Islet precursor cell (in vitro differentiated cells): Measurements from ENCODE around the gene TMEM250.

Experiments used
- DNase-seq: peaks from one replicate; pipeline ENCODE4 v3.0.0-alpha.2; 2018

The TMEM250 gene

DNA sequence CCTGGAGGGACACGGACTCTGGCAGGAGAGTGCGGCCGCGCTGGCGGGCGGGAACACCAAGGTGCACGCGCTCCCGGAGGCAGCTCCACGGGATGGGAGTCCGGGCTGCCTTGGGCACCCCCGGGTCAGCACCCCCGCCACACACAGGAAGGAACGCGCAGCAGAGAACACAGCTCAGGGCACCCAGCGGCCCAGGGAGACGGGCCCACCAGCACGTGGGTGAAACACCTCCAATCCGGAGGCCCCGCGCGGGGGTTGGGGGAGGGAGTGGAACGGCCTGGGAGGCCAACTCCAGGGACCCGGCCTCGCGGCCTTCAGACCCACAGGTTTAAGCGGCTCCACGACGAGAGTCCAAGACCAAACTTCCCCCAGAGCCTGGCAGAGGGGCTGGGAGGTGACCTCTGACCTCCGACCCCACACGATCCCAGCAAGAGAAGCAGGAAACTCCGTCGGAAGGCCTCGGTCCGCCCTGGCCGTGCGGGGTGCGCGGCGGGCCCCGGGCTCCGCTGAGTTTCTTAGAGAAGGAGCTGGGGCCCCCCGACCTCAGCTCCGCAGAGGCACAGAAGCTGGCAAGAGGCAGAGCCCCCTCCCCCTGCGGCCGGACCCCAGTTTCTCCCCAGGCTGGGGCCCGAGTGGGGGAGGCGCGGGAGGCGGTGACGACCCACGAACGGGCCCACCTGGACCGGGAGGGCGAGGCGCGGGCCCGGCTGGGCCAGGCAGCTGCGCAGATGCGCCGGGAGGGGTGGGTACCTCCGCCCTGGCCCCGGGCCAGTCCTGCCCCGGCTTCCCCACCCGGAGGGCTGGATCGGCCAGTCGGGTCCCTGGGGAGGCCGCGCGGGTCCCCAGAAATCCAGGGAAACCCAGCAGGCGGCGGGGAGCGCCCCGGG is 24.4 kb downstream of the TMEM250 start:
- peak; percentile 81 for DNase-seq

GRCh38 chr9:136093346-136093986 is 25.2 kb downstream of the TMEM250 start:
- peak; percentile 82 for DNase-seq

DNA sequence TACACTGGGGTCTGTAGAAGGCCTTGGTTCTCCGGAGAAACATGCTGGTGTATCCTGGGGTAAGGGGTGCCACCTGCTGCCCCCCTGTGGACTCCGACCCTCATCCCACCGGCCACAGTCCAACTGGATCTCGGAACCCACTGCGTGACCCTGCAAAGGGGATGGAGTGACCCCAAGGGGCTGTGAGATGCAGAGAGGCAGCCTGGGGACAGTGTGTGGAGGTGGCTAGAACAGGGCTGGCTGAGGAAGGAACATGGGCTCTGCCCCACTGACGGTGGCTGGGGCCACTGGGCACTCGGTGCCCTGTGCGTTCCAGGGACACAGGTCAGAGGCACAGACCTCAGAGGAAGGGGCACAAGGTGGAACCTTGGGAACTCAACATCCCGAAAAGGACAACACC is 25.9 kb downstream of the TMEM250 start:
- DNase-seq, result no peak

- no peak for DNase-seq
These were observed 26.4 kb downstream of the TMEM250 start for GRCh38 chr9:136092353-136092650.

GRCh38 chr9:136091582-136092352 is 26.9 kb downstream of the TMEM250 start:
- peak; percentile 79 for DNase-seq

GRCh38 chr9:136090768-136091581 is 27.7 kb downstream of the TMEM250 start:
- DNase-seq, result no peak

DNA sequence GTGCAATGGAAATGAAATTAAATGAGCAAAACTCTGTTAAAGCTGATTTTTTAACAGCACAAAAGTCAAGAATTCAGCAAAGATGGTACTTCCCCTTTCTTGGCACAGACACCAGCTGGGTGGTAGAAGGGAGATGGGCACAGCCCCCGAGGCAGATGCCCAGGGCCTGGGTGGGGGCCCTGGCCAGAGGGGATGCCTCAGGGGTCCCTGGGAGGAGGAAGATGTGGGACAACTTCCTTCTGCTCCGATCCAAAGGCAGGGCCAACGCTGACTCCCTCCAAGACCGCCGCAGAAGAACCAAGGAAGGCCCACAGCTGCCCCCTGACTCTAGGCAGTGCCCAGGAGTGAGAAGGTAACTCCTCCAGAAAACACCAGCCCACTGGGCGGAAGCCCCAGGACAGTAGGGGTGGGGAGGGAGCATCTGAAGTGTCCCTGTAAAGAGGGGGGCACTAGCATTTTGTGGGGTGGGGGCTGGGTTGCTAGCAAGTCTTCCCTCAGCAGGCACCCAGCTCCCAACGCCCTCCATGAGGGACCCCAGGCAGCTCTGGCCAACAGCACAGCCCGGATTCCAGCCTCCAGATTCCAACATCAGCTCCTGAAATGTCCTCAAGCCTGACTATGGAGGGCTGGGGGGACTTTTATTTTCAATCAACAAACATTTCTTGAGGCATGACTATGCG is 28.5 kb downstream of the TMEM250 start:
- DNase-seq, result no peak

- DNase-seq, result no peak
These were observed 29.0 kb downstream of the TMEM250 start for GRCh38 chr9:136089697-136090045.

DNA sequence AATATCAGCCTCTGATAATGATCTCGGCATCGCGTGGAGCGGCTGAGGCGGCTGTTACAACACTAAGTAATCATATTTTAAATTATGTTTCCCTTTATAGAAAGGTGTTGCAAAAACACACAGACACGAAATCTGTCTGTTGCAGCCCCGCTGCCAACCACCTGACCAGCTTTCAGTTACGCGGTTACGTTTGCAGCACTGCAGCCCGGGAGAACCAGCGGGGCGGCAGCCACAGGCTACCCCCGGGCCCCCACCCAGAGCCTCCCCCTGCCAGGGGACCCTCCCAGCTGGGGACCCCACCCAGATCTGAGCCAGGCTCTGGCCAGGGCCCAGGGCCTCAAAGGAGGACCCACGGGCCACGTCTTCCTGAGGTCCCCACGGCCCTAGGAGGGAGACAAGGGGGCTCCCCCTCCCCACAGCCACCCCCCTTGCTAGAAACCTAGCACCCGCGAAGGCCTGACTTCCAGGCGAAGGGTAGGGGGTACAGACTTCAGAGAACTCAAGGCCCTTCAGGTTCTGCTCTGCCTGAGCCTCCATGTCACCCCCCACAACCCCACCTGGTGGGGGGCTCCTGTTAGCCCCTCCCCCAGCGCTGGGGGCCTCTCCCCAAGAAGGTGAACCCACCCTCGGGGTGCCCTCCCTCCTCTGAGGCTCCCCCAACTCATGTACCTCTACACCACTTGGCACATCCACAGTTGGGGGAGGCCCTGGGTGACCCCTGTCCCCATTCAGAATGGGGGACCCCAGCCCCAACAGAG is 29.6 kb downstream of the TMEM250 start:
- DNase-seq, result no peak

DNA sequence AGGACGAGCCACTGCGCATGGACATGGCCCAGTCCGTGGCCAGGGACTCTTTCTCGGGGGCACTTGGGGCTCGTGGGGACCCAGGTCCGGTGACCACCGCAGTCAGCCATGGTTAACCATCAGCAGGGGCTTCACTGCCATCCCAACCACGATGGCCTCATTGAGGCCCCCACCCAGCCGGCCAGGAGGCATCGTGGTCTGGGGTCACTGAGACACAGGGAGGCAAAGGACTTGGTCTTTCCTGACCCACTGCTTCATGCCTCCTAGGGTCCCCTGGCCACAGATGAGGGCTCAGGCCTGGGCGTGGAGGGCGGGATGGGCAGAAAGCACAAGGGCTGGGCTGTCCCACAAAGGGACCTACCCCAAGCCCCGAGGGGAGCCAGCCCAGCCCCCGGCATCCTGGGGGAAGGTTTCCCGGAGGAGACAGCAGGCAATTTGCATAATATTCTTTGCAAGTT is 30.2 kb downstream of the TMEM250 start:
- DNase-seq, result no peak

DNA sequence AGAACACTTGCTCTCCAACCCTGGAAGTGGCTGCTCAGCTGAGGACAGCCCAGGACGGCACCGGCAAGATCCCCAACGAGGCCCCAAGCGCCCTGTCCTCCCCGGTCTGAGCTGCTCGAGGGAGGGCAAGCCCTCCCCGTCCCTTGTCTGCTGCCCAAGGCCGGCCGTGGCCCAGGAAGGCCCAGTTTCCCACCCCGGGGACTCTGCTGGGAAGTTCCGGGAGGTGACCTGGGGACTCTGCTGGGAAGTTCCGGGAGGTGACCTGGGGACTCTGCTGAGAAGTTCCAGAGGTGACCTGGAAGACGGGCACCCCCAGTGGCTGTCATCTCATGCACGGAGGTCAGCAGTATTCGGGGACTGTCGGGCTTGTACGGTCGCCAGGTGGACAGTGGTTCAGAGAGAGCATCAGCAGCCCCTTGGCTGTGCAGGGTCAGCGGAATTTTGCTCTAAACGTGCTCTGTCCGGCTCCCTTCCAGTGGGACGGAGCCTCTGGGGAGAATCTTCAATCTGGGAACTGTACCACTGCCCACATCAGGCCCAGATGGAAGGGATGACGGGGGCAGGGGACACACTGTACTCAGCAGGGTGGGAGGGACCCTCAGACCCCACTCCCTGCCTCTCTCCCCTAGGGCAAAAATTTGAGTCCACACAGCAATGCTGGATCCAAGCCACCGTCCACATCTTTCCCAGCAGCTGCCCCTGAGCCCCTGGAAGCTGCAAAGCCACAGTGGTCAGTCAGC is 30.8 kb downstream of the TMEM250 start:
- no peak for DNase-seq

- DNase-seq, result no peak
These were observed 31.5 kb downstream of the TMEM250 start for GRCh38 chr9:136086951-136087740.

- DNase-seq, result no peak
These were observed 32.3 kb downstream of the TMEM250 start for GRCh38 chr9:136086213-136086881.

DNA sequence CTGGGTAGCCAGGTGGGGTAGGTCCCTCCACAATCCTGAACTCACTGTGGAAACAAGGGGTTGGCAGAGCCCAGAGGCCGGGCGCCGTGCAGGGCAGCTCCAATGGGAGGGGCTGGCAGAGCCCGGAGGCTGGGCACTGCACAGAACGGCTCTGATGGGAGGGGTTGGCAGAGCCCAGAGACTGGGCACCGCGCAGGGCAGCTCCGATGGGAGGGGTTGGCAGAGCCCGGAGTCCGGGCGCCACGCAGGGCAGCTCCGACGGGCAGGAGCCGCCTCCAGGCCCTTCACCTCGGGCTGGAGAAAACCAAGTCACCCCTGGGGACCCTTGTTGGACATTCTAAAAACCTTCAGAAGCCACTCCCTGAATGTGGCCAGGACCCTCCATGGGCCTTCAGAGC is 32.9 kb downstream of the TMEM250 start:
- DNase-seq, result no peak

GRCh38 chr9:136084063-136084944 is 34.4 kb downstream of the TMEM250 start:
- no peak for DNase-seq

DNA sequence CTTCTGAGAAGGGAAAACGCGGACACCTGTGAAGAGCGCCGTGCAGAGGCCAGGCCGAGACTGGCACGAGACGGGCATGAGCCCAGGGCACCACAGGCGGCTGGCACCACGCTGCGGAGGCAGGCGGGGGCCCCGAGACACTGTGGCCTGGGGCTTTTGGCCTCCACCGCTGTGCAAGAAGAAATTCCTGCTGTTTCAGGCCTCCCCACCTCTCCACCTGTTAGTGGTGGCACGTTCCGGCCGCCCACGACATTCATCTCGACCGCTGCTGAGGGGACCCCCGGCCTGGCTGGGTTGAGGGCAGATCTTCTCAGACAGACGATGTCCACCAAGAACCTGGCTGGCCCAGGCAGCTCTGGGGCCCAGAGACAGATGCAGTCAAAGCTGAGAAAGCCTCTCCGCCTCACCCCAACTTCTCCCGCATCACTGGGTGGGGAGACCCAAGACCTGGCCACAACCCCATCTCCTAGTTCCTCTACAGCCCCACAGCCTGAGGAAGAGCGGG is 35.1 kb downstream of the TMEM250 start:
- DNase-seq, result no peak

DNA sequence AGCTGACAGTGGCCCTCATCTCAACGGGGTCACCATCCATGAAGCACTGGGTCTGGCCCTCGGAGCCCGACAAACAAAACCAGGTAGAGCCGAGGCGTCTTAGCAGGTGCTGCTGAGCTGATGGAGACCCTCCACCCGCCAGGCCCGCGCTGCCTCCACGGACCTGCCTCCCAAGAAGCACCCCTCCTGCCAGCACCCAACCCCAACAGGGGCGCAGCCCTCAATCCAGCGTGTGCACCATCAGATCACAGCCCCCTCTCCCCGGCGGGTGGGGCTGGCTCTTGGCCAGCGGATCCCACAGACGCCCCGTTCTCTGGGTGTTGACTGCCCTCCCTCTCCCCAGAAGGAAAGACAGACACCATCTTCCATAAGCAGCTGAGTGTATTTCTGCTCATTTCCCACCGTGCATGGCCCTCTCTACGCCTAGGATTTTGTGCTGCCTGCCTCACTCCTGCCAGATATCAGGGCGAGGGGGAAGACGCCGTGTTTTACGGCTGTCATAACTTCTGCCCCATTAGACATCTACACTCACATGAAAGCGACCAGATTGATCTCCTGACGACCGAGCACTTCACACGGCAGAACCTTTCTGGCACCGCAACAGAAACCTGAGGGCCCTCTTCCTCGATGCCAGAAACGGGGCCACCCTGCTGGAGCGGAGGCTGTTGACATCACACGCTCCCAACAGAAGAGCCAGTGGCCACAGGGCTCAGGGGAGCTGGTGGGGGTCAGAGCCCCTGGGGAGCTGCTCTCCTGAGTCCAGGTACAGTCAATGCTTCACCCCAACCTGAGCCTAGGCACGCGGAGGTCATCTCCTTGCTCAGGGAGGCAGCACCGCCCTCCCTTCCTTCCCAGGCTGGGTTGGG is 35.9 kb downstream of the TMEM250 start:
- DNase-seq, result no peak
